PC-9 (cell line): ENCODE results near the gene DOCK1.

Source experiments
- CTCF ChIP-seq: fragments of 200-600 bp; sonication (generic); conservative IDR thresholded peaks from 2 replicates; pipeline ENCODE4 v1.6.1; 2017; ENCODE audit warnings: mixed run types, antibody characterized with exemption, mild to moderate bottlenecking, moderate library complexity
- EZH2 ChIP-seq: fragments of 200-600 bp; sonication (generic); IDR thresholded peaks from 2 replicates; pipeline ENCODE4 v1.8.0; 2017; ENCODE audit warnings: antibody characterized with exemption, low read depth

GRCh38 chr10:126930131-126930882 is 25.1 kb downstream of the DOCK1 start:
- no peak for TF ChIP-seq EZH2
- TF ChIP-seq CTCF, result no peak
